GM12801 (cell line): ENCODE results near the gene TLR9.

Experiments
- CTCF ChIP-seq: IDR thresholded peaks from one replicate; pipeline ENCODE4 v1.5.1; 2011; ENCODE audit warnings: control low read depth; ENCODE audit not compliant: insufficient read length; ENCODE audit errors: extremely low read depth

The TLR9 gene

DNA sequence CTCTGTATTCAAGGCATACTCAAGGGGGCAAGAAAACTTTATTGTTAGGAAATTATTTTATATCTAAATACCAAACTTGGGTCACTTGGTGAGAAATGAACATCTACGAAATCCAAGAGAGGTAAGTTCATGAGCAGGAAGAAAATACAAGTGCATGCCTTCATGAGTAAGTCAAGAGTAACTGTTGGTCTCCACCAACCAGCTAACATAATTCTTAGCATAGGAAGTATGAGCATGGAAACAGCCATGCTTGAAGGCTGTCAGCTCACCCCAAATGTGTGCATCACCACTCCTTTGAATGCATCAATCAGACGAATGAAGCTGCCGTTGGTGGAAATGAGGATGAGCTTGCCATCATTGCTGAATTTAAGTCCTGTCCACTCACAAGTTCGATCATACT, 34.0 kb upstream of the TLR9 start:
- TF ChIP-seq CTCF, result no peak

DNA sequence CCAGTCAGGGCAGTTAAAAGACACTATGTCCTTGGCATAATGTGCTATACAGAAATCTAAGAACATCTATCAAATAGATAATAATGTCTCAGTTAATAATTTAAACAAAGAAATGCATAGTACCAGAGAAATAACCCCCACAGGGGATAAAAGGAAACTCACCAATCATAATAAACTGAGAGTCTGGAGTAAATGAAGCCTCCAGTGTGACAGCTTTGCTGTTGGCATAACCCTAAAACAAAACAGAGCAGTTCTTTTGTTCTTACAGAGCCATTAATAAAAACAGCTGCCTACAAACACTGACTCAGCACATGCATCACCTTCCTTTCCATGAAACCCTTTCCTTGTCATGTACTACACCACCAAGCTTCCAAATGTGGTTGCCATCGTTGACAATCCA, 33.6 kb upstream of the TLR9 start:
- no peak for TF ChIP-seq CTCF

DNA sequence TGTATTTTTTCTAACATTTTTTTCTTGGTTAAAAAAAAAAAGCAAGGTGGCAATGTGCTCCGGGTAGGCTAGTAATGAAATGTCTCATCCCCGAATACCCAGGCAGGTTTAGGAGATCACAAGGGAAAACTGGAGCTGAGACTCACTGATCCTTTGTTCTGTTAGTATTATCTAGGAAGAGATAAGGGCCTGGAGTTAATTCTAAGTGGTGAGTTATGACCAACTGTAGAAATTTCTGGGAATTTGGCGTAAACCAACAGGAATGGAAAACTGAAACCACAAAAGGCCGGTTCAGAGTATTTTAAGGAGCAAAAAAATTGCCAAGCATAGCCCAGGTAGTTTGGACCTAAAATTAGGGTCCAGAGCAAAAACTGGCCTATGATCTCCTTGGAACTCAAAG, 32.5 kb upstream of the TLR9 start:
- no peak for TF ChIP-seq CTCF

DNA sequence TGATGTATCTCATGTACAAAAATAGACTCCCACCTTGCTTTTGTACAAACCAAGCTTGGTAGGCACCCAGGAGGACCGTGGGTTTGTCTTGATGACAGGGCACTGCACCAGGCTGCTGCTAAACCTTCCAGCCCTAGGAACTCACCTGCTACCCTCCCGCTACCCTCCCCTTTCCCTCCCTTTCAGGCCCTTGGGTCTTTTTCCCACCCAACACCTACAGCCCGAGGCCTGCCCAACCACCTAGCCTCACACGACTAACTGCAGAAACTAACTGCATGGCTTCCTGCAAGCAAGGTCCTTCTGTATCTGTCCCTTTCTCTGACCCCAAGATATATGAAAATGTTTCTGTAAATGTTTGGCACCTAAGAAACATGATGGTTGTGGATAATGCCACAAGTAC, 31.2 kb upstream of the TLR9 start:
- no peak for TF ChIP-seq CTCF

GRCh38 chr3:52256159-52256558, 30.7 kb upstream of the TLR9 start:
- TF ChIP-seq CTCF, result no peak

GRCh38 chr3:52254608-52255007, 29.2 kb upstream of the TLR9 start:
- TF ChIP-seq CTCF, result no peak

GRCh38 chr3:52253314-52254304, 28.2 kb upstream of the TLR9 start:
- TF ChIP-seq CTCF, result no peak
